PC-3 (cell line): ENCODE measurements around the gene MS4A4E.
"Not testable (repeated sequence)": the region's sequence is repeated elsewhere in the genome, so short reads cannot be mapped to it uniquely, and the experiment has no call there.

Experiments used
- EZH2 ChIP-seq: fragments of 300-600 bp; sonication (generic); IDR thresholded peaks from one replicate; pipeline ENCODE4 v1.6.1; 2017; ENCODE audit warnings: antibody characterized with exemption, mild to moderate bottlenecking, low read length; ENCODE audit not compliant: unreplicated experiment
- EZH2phosphoT487 ChIP-seq: fragments of 300-600 bp; sonication (generic); IDR thresholded peaks from 2 replicates; pipeline ENCODE4 v1.6.1; 2018; ENCODE audit warnings: mild to moderate bottlenecking, antibody characterized with exemption, low read length, borderline replicate concordance
- TF ChIP-seq, protein P1 (sequence below): fragments of 300-600 bp; sonication (generic); conservative IDR thresholded peaks from 2 replicates; pipeline ENCODE4 v1.5.1; 2017; ENCODE audit warnings: antibody characterized with exemption, low read depth, mild to moderate bottlenecking, low read length

- TF ChIP-seq, protein P1, sequence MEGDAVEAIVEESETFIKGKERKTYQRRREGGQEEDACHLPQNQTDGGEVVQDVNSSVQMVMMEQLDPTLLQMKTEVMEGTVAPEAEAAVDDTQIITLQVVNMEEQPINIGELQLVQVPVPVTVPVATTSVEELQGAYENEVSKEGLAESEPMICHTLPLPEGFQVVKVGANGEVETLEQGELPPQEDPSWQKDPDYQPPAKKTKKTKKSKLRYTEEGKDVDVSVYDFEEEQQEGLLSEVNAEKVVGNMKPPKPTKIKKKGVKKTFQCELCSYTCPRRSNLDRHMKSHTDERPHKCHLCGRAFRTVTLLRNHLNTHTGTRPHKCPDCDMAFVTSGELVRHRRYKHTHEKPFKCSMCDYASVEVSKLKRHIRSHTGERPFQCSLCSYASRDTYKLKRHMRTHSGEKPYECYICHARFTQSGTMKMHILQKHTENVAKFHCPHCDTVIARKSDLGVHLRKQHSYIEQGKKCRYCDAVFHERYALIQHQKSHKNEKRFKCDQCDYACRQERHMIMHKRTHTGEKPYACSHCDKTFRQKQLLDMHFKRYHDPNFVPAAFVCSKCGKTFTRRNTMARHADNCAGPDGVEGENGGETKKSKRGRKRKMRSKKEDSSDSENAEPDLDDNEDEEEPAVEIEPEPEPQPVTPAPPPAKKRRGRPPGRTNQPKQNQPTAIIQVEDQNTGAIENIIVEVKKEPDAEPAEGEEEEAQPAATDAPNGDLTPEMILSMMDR, result not testable (repeated sequence)
- TF ChIP-seq EZH2phosphoT487, EZH2: not testable (repeated sequence)
Measured at GRCh38 chr11:60285411-60286126, 42.6 kb upstream of the MS4A4E start.
